ENCODE measurements around the gene CRYBB1. TPM values are rescaled to one million over a fixed set of nuclear protein-coding genes. Genes with fewer than 3 reads are reported as not detected.

CRYBB1 gene
- total RNA-seq, 1 experiment from 2014 or later: 1.9 TPM

DNA sequence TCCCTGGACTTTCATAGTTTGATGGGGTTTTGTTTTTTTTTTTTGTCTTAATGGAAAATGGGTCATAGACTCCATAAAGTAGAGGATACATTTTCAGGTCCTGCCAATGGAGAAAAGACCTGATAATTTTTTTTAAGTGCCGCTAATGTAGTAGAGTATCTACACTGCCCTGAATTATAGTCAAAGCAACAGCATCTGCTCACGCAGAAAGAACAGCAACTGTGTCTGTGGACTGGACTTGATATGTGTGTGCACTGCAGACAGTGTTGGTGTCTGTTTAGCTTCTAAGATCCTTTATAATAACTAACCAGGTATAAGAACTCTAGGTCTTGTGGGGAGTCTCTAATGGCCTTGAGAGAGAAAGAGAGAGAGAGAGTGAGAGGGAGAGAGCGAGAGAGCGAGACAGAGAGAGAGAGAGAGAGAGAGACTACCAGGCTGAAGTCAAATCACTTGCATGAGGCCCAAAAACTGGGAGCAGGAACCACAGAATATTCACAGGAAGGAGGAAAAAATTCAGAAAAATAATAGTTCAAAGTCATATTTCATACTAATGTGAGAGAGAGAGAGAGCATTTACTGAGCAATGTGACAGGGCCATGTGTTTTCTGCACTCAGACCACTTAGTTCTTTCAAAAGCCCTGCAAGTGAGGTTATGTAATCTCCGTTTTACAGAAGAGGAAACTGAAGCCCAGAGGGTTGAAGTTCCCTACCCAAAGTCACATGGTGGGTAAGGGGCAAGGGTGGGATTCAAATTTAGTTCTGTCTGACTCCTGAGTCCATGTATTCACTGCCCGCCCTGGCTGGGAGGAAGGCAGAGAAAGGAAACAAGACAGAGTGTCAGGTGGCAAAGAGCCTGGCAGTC lies 30.9 kb upstream of the CRYBB1 start:
- H3K36me3 ChIP-seq (replicated peaks; ENCODE audit: control insufficient read depth, insufficient read depth, low read length): no peaks in the 10 kb centered on the region
- DNase-seq: no peak
- no peaks in the 10 kb centered on the region for H3K27me3 ChIP-seq (ENCODE audit: control insufficient read depth, insufficient read depth, low read length)
- H3K4me3 ChIP-seq (ENCODE audit: insufficient read depth, low read depth, low read length): no peak overlapping the region

- DNase-seq: peak; percentile 88
- Histone ChIP-seq H3K36me3 (replicated peaks; ENCODE audit: control insufficient read depth, insufficient read depth, low read length) (no peaks in the 10 kb centered on the region), H3K27me3 (ENCODE audit: control insufficient read depth, insufficient read depth, low read length) (no peaks in the 10 kb centered on the region), H3K4me3 (ENCODE audit: insufficient read depth, low read depth, low read length) (no peak overlapping the region)
Measured at GRCh38 chr22:26648011-26648497, 30.2 kb upstream of the CRYBB1 start.

GRCh38 chr22:26646158-26646557 lies 28.3 kb upstream of the CRYBB1 start:
- Histone ChIP-seq H3K36me3 (replicated peaks; ENCODE audit: control insufficient read depth, insufficient read depth, low read length) (no peaks in the 10 kb centered on the region), H3K4me3 (ENCODE audit: insufficient read depth, low read depth, low read length) (no peak overlapping the region), H3K27me3 (ENCODE audit: control insufficient read depth, insufficient read depth, low read length) (no peaks in the 10 kb centered on the region)
- DNase-seq: no peak

GRCh38 chr22:26643418-26644100 lies 25.7 kb upstream of the CRYBB1 start:
- Histone ChIP-seq H3K4me3 (ENCODE audit: insufficient read depth, low read depth, low read length) (no peak overlapping the region), H3K27me3 (ENCODE audit: control insufficient read depth, insufficient read depth, low read length) (no peaks in the 10 kb centered on the region), H3K36me3 (replicated peaks; ENCODE audit: control insufficient read depth, insufficient read depth, low read length) (no peaks in the 10 kb centered on the region)
- DNase-seq: no peak

GRCh38 chr22:26642465-26643417 lies 24.9 kb upstream of the CRYBB1 start:
- H3K36me3 ChIP-seq (replicated peaks; ENCODE audit: control insufficient read depth, insufficient read depth, low read length): no peaks in the 10 kb centered on the region
- H3K27me3 ChIP-seq (ENCODE audit: control insufficient read depth, insufficient read depth, low read length): no peaks in the 10 kb centered on the region
- H3K4me3 ChIP-seq (ENCODE audit: insufficient read depth, low read depth, low read length): no peak overlapping the region
- DNase-seq: peak; percentile 63

GRCh38 chr22:26636296-26636695 lies 18.5 kb upstream of the CRYBB1 start:
- DNase-seq: no peak
- no peaks in the 10 kb centered on the region for H3K27me3 ChIP-seq (ENCODE audit: control insufficient read depth, insufficient read depth, low read length)
- H3K4me3 ChIP-seq (ENCODE audit: insufficient read depth, low read depth, low read length): no peak overlapping the region
- H3K36me3 ChIP-seq (replicated peaks; ENCODE audit: control insufficient read depth, insufficient read depth, low read length): no peaks in the 10 kb centered on the region

- no peaks in the 10 kb centered on the region for H3K27me3 ChIP-seq (ENCODE audit: control insufficient read depth, insufficient read depth, low read length)
- DNase-seq: no peak
- no peak overlapping the region for H3K4me3 ChIP-seq (ENCODE audit: insufficient read depth, low read depth, low read length)
- no peaks in the 10 kb centered on the region for H3K36me3 ChIP-seq (replicated peaks; ENCODE audit: control insufficient read depth, insufficient read depth, low read length)
Measured at GRCh38 chr22:26635117-26635516, 17.3 kb upstream of the CRYBB1 start.

GRCh38 chr22:26634189-26634588 lies 16.4 kb upstream of the CRYBB1 start:
- no peak overlapping the region for H3K4me3 ChIP-seq (ENCODE audit: insufficient read depth, low read depth, low read length)
- H3K27me3 ChIP-seq (ENCODE audit: control insufficient read depth, insufficient read depth, low read length): no peaks in the 10 kb centered on the region
- DNase-seq: no peak
- no peaks in the 10 kb centered on the region for H3K36me3 ChIP-seq (replicated peaks; ENCODE audit: control insufficient read depth, insufficient read depth, low read length)

- no peaks in the 10 kb centered on the region for H3K36me3 ChIP-seq (replicated peaks; ENCODE audit: control insufficient read depth, insufficient read depth, low read length)
- DNase-seq: no peak
- H3K27me3 ChIP-seq (ENCODE audit: control insufficient read depth, insufficient read depth, low read length): no peaks in the 10 kb centered on the region
- H3K4me3 ChIP-seq (ENCODE audit: insufficient read depth, low read depth, low read length): no peak overlapping the region
Measured at GRCh38 chr22:26632422-26633155, 14.8 kb upstream of the CRYBB1 start.

DNA sequence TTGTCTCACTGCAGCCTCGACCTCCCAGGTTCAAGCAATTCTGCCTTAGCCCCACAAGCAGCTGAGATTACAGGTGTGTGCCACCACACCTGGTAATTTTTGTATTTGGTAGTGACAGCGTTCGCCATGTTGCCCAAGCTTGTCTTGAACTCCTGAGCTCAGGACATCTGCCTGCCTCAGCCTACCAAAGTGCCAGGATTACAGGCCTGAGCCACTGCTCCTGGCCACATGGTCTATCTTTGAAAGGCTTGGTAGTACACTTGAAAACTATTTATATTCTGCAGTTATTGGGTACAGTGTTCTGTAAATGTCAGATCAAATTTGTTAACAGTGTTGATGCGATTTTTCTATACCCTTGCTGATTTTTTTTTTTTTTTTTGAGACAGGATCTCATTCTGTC lies 13.5 kb upstream of the CRYBB1 start:
- no peaks in the 10 kb centered on the region for H3K27me3 ChIP-seq (ENCODE audit: control insufficient read depth, insufficient read depth, low read length)
- H3K36me3 ChIP-seq (replicated peaks; ENCODE audit: control insufficient read depth, insufficient read depth, low read length): no peaks in the 10 kb centered on the region
- H3K4me3 ChIP-seq (ENCODE audit: insufficient read depth, low read depth, low read length): no peak overlapping the region
- DNase-seq: no peak

- H3K27me3 ChIP-seq (ENCODE audit: control insufficient read depth, insufficient read depth, low read length): no peaks in the 10 kb centered on the region
- no peaks in the 10 kb centered on the region for H3K36me3 ChIP-seq (replicated peaks; ENCODE audit: control insufficient read depth, insufficient read depth, low read length)
- peak; percentile 13 for DNase-seq
- H3K4me3 ChIP-seq (ENCODE audit: insufficient read depth, low read depth, low read length): no peak overlapping the region
Measured at GRCh38 chr22:26629988-26630761, 12.3 kb upstream of the CRYBB1 start.

DNA sequence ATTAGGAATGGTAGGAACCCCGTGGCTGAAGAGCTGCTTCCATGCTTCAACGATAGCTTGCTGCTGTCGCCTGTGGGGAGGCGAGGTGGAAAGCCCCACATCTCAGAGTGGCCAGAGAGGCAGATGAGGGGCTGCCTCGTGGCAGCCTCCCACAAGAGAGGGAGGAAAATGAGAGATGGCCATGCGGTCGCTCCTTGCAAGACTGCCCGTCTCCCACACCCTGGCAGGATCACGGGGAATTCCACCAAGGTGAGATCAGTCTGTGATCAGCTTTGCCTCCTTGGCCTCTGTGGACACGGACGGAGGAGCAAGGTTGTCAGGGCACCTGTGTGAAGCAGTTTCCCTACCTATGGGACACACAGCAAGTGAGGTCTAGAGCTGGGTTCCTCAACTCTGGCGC lies 7.0 kb upstream of the CRYBB1 start:
- no peaks in the 10 kb centered on the region for H3K36me3 ChIP-seq (replicated peaks; ENCODE audit: control insufficient read depth, insufficient read depth, low read length)
- H3K4me3 ChIP-seq (ENCODE audit: insufficient read depth, low read depth, low read length): no peak overlapping the region
- H3K27me3 ChIP-seq (ENCODE audit: control insufficient read depth, insufficient read depth, low read length): no peaks in the 10 kb centered on the region; the same call in 1 of the 2 replicates
- DNase-seq: peak; percentile 24

- Histone ChIP-seq H3K36me3 (replicated peaks; ENCODE audit: control insufficient read depth, insufficient read depth, low read length) (no peaks in the 10 kb centered on the region), H3K27me3 (ENCODE audit: control insufficient read depth, insufficient read depth, low read length) (no peaks in the 10 kb centered on the region; the same call in 1 of the 2 replicates), H3K4me3 (ENCODE audit: insufficient read depth, low read depth, low read length) (no peak overlapping the region)
- no peak for DNase-seq
Measured at GRCh38 chr22:26623984-26624383, 6.2 kb upstream of the CRYBB1 start.

All from H7 (cell line).